HL-60/S4 treated with retinoic acid at 250 ng/mL for 4 days and 3 days (cell line): Measurements from ENCODE around the gene BCAS1.
"Not testable (repeated sequence)": the region's sequence is repeated elsewhere in the genome, so short reads cannot be mapped to it uniquely, and the experiment has no call there.

Experiments used
- in situ Hi-C: fragments of 300-500 bp; cut with MboI; formaldehyde crosslinking; loops from 2 replicates; pipeline ENCODE4 v1.7.0; 2022; ENCODE audit warnings: low sequenced_read_pairs

BCAS1 gene

GRCh38 chr20:53932655-53933192, 137.7 kb downstream of the BCAS1 start:
- in situ Hi-C loops: not testable (repeated sequence)

GRCh38 chr20:53931597-53931996, 138.8 kb downstream of the BCAS1 start:
- in situ Hi-C loops: no loop called here

GRCh38 chr20:53930651-53931504, 139.5 kb downstream of the BCAS1 start:
- in situ Hi-C loops: no loop called here

- in situ Hi-C loops: no loop called here
Measured at GRCh38 chr20:53929974-53930650, 140.3 kb downstream of the BCAS1 start.

- in situ Hi-C loops: no loop called here
Measured at GRCh38 chr20:53929399-53929798, 141.0 kb downstream of the BCAS1 start.

- in situ Hi-C loops: no loop called here
Measured at GRCh38 chr20:53927990-53928389, 142.4 kb downstream of the BCAS1 start.

GRCh38 chr20:53926428-53927028, 143.9 kb downstream of the BCAS1 start:
- in situ Hi-C loops: no loop called here

GRCh38 chr20:53925651-53926401, 144.6 kb downstream of the BCAS1 start:
- in situ Hi-C loops: no loop called here

- in situ Hi-C loops: no loop called here
Measured at GRCh38 chr20:53923566-53924369, 146.6 kb downstream of the BCAS1 start.

GRCh38 chr20:53922901-53923314, 147.5 kb downstream of the BCAS1 start:
- in situ Hi-C loops: no loop called here

- in situ Hi-C loops: no loop called here
Measured at GRCh38 chr20:53921443-53921973, 148.9 kb downstream of the BCAS1 start.

GRCh38 chr20:53920647-53921245, 149.6 kb downstream of the BCAS1 start:
- in situ Hi-C loops: no loop called here

GRCh38 chr20:53919886-53920285, 150.5 kb downstream of the BCAS1 start:
- in situ Hi-C loops: no loop called here

- in situ Hi-C loops: no loop called here
Measured at GRCh38 chr20:53918949-53919361, 151.4 kb downstream of the BCAS1 start.

GRCh38 chr20:53918020-53918311, 152.4 kb downstream of the BCAS1 start:
- in situ Hi-C loops: no loop called here

- in situ Hi-C loops: no loop called here
Measured at GRCh38 chr20:53917145-53918019, 153.0 kb downstream of the BCAS1 start.

GRCh38 chr20:53916173-53916512, 154.3 kb downstream of the BCAS1 start:
- in situ Hi-C loops: no loop called here

GRCh38 chr20:53915446-53916172, 154.8 kb downstream of the BCAS1 start:
- in situ Hi-C loops: no loop called here
